D721Med (cell line): ENCODE measurements around the gene STARD3NL.

Source experiments
- DNase-seq: peaks from one replicate; pipeline ENCODE4 v3.0.0; 2011; ENCODE audit warnings: low spot score; ENCODE audit not compliant: insufficient read length
- FAIRE-seq: peaks from 2 replicates; lab custom pipeline; 2011; peaks lifted over from hg19 to GRCh38; lab: Jason Lieb, UNC
- CTCF ChIP-seq: IDR thresholded peaks from 2 replicates; pipeline ENCODE4 v1.5.1; 2012; ENCODE audit warnings: mild to moderate bottlenecking, control low read depth; ENCODE audit not compliant: insufficient read depth; ENCODE audit errors: missing control alignments

Gene STARD3NL

GRCh38 chr7:38182450-38182849, 4.4 kb downstream of the STARD3NL start:
- no peak for FAIRE-seq
- no peak for TF ChIP-seq CTCF
- no peak for DNase-seq

- DNase-seq (no peak), FAIRE-seq (no peak)
- no peak for TF ChIP-seq CTCF
These were observed 7.6 kb downstream of the STARD3NL start for GRCh38 chr7:38185395-38186307.

- TF ChIP-seq CTCF = no peak
- DNase-seq (no peak), FAIRE-seq (no peak)
These were observed 8.7 kb downstream of the STARD3NL start for GRCh38 chr7:38186593-38187314.

- DNase-seq (no peak), FAIRE-seq (no peak)
- TF ChIP-seq CTCF = no peak
These were observed 9.9 kb downstream of the STARD3NL start for GRCh38 chr7:38187794-38188440.

GRCh38 chr7:38189231-38189938, 11.3 kb downstream of the STARD3NL start:
- DNase-seq = no peak
- FAIRE-seq = peak; percentile 68
- no peak for TF ChIP-seq CTCF

- TF ChIP-seq CTCF = no peak
- no peak for FAIRE-seq
These were observed 12.0 kb downstream of the STARD3NL start for GRCh38 chr7:38190011-38190410.

More at GRCh38 chr7:38190011-38190410, 12.0 kb downstream of the STARD3NL start:
- DNase-seq = no peak
